ENCODE results near the gene LUM.

The LUM gene

DNA sequence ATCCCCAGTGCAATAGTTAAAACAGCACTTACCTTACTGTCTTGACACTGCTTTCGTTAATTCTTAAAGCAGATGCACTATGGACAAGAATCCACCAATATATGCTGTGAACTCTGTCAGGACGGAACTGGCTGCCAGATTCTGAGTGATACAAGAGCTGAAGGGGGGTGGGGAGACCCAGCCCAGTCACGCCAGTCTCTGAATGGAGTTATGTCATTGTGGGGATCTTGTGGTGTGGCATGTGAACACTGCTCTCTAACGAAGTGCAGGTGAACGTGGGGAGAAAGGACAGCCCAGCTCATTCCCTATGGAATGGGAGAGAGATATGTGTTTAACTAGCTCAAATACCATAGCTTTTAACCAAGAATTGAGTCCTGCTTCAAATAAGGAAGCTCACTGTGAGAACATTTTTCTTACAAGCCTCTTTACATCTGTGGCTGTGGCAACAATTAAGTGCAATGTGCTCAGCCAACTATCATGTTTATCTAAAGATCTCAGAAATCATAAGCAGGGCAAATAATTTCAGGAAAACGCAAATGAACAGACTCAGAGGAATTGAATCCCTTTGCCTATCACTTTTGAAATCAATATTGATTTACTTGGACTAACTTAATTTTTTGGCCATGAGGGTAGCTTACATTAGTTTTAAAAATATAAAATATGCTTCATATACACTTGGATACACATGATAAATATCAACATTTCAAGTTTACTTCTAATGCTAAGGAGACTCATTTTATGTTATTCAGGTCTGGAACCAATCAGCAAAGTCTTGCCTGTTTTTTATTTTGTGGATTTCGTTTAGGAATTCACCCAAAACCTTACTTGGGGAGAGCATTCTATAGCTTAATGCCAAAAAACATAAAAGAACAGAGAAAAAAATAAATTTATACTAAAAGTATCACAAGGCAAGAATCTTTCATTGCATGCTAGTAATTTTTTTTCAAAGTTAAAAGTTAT, at the start of gene LUM:
TSS of gene LUM (minus strand) at position 129 of the 960 bp plus-strand sequence. CDS start 2,515 bp downstream, outside the sequence.
- no peak for DNase-seq

DNA sequence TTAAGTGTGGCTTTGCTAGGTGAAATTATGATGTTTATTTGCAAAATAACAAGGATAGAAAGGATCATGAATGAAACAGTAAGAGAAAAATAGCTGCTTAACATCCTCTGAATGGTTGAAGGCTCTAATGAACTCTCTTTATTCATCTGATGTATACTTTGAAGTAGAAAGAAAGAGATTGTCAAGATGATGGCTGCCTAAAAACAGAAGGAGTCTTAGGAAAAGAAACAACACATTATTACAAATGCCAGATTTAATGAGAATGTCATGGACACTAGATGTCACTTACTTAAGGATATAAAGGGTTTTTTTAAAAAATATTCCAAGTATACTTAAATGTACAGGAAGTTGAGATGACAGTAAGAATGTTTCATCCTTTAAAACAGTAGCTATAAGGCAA, 49.7 kb upstream of the LUM start:
- DNase-seq, result no peak

DNA sequence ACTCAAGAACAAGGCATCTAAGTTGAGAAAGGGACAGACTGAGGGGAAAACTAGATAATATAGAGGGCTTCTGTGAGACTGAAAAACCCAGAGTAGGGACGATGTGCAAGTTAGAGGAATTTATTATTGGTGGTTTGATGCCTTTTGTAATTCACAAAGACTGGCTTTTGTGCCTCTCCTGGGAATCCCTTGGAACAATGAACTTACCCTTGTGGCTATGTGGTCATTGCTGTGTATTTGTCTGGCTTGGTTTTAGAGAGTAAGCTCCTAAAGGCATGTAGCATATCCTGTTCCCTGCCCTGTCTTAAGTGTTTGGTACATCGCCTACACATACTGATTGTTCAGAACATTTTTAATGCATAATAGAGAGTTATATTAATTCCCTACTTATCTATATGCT, 44.7 kb upstream of the LUM start:
- no peak for DNase-seq

GRCh38 chr12:91154131-91154530, 42.8 kb upstream of the LUM start:
- DNase-seq, result no peak

GRCh38 chr12:91144053-91144452, 32.8 kb upstream of the LUM start:
- DNase-seq, result no peak

DNA sequence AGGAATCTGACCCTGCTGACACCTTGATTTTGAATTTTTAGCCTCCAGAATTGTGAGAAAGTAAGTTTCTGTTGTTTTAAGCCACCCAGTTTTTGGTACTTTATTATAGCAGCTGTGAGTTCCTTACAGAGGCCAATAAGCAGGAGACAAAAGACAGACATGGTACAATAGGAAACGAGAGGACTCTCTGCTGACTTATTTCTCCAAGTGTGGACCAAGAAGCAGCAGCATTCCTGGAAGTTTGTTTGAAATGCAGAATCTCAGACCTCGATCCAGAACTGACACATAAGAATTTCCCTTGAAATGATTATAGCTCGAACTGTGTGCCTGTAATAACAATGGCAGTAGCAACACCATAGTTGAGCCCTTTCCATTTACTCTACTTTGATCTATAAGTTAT, 31.9 kb upstream of the LUM start:
- no peak for DNase-seq

DNA sequence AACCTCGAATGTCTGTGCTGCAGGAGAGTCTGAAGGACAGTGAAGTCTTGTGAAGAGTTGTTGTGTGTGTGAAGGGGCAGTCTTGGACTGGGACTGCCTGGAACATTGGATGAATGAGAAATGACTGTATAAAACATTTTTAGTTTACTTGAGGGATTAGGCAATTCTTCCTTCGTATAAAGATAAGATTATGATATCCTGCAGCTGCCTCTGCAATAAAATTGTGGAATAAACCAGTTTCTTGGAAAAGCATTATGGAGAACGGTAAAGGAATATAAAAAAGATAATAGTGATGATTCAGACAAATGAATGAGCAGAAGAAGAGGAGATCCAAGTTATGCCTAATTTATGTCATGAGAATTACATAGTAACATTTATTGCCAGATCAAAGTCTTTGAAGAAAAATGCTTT, 30.9 kb upstream of the LUM start:
- no peak for DNase-seq

DNA sequence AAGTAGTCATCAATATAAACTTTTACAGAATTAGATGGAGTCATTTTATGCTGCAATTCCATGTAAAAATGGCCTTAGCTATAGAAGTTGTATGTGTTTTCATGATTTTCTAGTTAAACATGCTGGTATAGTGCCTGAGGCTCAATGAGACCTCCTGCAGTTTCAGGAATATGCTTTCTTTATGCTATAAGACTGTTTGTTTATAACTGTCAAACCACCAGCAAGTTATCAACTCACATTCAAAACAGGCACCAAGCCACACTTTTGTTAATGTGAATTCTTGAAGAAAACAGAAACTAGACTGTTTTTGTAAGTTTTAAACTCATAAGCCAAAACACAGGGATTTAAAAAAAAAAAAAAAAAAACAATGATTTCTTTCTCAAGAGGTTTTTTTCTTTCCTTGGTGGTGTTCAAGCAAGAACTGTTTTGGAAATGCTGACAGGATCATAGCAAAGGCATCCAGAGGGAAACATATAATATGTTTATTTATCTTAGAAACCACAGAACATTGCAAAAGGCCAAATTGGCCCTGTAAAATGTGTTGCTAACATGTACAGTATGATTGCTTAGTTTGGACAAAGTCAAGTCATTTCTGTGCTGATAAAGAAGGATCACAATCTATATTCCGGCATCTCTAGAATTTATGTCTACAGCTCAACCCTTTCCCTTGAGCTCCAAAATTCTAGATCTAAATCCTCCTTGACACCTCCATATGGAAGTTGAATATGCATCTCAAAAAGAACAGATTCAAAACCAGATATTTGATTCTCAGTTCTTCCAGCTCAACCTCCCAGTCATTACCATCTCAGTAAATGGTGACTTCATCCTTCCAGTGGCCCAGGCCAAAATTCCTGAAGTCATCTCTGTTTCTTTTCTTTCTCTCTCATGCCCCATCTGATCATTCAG, 29.0 kb upstream of the LUM start:
- no peak for DNase-seq

DNA sequence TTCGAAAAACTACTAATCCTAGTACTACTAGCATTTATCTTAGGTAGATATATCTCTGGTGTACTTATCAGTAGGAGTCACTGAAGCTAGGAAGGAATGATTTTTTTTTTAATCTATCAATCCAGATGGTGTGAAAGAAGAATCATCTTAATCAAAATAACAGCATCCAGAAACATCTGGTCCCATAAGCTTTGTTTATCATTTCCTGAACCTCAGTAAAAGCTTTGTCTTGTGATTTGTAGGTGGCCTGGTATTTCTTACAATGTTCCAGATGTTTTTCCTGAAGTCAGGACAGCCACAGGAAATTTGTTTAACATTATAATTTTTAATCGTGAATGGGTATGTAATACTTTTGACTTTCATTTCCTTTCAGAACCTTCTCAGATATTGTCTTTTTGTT, 28.0 kb upstream of the LUM start:
- DNase-seq, result no peak

- no peak for DNase-seq
Observed at GRCh38 chr12:91138337-91138920, 27.1 kb upstream of the LUM start.

- no peak for DNase-seq
Observed at GRCh38 chr12:91133871-91134270, 22.6 kb upstream of the LUM start.

GRCh38 chr12:91129662-91130362, 18.5 kb upstream of the LUM start:
- no peak for DNase-seq

DNA sequence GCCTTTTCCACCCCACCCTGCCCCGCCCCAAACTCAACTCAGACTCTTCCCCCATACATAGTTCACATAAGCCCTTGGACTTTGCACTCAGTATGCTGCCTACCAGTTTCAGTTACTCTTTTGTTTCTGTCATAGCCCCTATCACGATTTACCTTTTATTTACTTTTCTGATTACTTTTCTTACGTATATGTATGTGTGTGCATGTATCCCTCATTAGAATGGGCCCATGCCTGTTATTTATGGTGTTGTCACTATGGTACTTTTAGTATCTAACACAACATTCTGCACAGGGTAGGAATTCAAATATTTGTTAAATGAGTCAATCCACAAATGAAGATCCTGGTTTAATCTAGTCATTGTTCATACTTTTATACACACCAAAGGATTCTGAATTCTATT, 16.5 kb upstream of the LUM start:
- no peak for DNase-seq

GRCh38 chr12:91127306-91127705, 16.0 kb upstream of the LUM start:
- no peak for DNase-seq

- DNase-seq, result no peak
Observed at GRCh38 chr12:91126516-91126915, 15.2 kb upstream of the LUM start.

DNA sequence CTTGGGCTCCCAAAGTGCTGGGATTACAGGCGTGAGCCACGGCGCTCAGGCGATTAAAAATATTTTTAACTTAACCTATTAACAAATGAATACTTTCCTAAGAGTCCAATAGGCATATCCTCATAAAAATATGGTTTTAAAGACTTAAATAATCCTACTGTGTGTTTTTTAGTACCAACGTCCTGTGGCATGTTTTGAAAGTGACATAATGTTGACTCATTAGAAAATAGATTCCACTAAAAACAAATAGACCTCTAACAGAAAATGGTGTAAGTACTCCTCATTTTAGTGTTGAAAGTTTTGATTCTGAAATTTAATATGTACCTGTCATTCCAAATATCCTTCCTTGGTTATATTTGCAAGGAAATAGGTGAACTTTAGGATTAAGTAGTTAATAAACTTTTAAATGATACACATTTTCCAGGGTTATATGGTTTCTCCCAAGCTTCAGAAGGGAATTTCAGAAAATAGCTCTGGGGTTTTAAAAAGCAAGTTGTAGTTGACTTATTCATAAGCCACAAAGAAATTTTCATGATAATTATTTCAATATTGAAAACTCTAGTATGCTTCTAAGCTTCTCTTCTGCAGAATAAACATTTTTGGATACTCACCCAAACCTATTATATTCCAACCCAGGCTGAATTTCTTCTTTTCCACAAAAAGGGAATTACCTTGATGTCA, 12.1 kb upstream of the LUM start:
- no peak for DNase-seq

DNA sequence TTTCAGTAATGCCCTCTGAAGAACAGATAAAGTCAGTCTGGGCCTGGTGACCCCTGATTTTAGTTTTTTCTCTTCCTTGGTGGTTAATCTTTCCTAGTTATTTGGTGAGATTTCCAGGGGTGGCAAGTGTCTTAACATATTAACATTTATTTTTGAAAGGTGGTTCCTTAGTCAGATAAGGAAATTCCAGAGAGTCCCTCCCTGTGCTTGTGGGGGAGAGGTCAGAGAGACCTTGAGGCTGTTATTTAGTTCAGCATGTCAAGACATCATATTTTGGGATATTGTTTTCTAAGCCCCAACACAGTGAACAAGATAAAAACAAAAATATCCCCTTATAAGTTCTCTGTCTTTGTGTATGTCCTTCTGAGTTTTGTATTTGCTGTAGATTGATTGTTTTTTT, 9.5 kb upstream of the LUM start:
- no peak for DNase-seq

DNA sequence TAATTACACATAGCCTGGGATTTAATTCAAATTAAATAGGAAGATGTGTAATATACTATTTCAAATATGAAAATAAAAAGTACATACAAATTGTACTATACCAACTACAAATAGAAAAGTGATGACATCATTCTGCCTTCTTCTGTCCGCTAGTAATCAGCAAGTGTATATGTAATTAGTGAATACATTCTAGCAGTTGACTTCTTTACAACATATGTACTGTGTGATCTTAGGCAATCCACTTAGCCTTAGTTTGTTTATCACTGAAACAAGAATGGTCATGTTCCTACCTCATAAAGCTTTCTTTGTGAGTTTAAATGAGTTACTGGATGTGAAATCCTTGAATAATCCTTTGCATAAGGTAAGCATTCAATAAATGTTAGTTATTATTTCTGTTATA, 7.8 kb upstream of the LUM start:
- no peak for DNase-seq

DNA sequence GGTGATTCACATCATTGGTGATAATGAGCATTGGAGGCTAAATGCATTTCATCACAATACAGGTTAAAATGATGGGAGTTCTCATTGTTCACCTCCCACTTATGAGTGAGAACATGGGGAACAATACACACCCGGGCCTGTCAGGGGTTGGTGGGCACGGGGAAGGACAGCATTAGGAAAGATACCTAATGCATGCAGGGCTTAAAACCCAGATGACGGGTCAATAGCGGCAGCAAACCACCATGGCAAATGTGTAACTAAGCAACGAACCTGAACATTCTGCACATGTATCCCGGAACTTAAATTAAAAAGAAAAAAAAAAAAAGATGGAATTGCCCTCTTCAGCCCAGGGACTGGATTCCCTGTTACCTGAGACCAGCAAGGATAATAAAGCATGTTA, 2.3 kb upstream of the LUM start:
- no peak for DNase-seq

DNA sequence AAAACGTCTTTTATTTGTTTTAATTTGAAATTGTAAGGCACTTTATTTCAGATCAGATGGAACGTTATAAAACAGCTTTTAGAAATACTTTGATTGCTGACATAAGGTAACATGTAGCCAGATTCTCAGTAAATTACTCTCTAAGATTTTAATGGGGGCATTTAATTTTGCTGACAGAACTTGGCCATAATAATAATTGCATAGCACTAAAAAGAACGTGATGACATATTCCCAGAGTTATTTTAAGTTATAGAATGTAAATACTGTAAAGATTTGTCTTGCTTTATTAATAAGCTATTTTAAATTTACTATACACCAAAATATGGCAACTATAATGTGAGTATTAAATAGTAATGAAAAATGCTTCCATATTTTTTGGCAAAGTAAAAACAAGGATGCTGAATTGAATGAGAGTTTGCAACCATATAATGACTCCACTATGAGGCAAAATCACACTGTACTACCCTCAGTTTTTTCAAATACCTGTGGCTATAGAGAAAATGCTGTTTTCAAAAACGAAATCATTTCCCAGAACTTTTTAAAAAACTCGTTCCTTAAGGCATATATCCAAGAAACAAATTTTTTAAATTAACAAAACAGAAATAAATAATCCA, 876 bp downstream of the LUM start:
- DNase-seq, result no peak

GRCh38 chr12:91109581-91110310, 1.5 kb downstream of the LUM start:
- no peak for DNase-seq

Data from NCI-H510A treated with DMSO at 0.1 percent for 48 hours (cell line).